IPS-18c (cell line): ENCODE data around the gene COL5A1.

Source experiments
- H3K4me3 ChIP-seq: 2 replicates; pipeline ENCODE4 v1.7.0; 2013; ENCODE audit warnings: low read depth, mild to moderate bottlenecking, low read length, moderate library complexity; ENCODE audit not compliant: insufficient read depth
- H3K9me3 ChIP-seq: one replicate; pipeline ENCODE4 v1.6.1; 2013; ENCODE audit warnings: mild to moderate bottlenecking, low read length, moderate library complexity; ENCODE audit not compliant: control insufficient read depth, insufficient read depth

Gene COL5A1

DNA sequence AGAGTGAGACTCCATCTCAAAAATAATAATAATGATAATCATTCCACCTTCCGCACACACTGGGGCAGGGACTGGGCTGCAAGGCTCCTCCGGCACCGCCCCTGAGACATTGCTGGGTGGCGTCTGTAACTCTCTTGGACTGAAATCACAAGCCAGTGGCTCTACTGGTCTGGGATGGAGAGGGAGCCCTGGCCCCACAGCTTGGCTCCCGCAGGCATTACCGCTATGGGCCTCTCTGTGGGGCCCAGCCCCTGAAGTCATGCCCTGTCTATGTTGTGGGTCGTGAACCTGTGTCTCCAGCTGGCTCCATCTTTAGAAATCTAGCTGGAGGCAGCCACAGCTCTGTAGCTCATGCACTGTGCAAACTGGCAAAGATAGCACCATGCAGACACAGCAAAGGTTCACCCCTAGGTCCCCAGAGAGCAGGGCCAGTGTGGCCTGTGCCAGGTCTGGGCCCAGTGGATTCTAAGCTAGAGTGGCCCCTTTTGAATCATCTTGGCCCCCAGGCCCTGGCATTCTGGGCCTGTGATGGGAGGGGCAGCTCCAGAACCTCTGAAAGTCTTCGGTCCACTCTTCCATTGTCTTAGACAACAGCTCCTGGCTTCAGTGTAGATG lies 36.1 kb upstream of the COL5A1 start:
- H3K9me3 ChIP-seq = no peaks in the 10 kb centered on the region
- no peak overlapping the region for H3K4me3 ChIP-seq

DNA sequence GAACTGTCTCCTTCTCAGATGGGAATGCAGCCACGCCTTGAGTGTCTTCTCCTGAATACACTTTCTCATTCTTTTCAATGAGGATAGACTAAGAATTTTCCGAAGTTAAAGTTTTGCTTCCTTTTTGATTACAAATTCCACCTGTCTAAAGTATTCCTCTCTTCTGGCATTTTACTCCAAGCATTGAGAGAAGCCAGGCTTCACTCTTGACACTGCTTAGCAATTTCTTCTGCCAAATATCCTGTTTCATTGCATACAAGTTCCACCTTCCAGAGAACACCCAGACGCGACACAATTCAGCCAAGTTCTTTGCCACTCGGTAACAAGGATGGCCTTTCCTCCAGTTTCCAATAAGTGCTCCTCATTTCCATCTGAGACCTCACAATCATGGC lies 35.6 kb upstream of the COL5A1 start:
- Histone ChIP-seq H3K4me3 (no peak overlapping the region), H3K9me3 (no peaks in the 10 kb centered on the region)

DNA sequence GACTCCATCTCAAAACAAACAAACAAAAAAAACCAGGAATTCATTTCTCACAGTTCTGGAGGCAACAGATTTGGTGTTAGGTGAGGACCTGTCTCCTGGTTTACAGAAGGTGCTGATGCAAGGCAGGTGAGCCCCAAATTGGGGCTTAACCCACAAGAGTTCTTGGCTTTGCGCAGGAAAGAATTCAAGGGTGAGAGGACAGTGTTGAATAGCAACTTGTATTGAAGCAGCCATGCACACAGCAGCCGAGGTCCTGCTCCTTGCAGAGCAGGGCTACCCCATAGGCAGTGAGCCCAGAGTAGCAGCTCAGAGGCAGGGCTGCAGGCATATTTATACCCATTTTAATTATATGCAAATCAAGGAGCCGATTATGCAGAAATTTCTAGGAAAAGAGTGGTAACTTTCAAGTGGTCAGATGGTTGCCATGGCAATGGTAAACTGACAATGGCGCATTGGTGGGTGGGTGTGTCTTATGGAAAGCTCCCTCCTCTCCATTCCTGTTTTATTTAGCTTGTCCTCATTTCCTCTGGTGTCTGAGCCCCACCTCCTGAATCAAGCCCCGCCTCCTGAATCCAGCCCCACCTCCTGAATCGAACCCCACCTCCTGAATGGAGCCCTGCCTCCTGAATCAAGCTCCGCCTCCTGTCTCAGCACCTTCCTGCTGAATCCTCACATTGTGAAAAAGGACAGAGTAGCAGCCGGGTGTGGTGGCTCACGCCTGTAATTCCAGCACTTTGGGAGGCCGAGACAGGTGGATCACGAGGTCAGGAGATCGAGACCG lies 34.5 kb upstream of the COL5A1 start:
- no peaks in the 10 kb centered on the region for H3K9me3 ChIP-seq
- H3K4me3 ChIP-seq = no peak overlapping the region

DNA sequence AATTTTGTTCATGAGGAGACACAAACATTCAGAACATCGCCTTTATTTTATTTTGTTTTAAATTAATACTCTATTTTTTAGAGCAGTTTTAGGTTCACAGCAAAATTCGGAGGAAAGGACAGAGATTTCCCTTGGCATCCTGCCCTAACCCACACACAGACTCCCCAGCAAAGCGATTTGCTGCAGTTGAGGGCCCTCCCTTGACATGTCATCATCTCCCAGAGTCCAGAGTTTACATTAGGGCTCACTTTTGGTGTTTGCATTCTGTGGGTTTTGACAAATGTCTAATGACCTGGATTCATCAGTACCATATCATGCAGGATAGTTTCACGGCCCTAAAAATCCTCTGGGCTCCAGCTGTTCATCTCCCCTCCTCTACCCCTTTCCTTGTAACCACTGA lies 33.6 kb upstream of the COL5A1 start:
- Histone ChIP-seq H3K9me3 (peaks cover 3% of the 10 kb centered on the region), H3K4me3 (no peak overlapping the region)

DNA sequence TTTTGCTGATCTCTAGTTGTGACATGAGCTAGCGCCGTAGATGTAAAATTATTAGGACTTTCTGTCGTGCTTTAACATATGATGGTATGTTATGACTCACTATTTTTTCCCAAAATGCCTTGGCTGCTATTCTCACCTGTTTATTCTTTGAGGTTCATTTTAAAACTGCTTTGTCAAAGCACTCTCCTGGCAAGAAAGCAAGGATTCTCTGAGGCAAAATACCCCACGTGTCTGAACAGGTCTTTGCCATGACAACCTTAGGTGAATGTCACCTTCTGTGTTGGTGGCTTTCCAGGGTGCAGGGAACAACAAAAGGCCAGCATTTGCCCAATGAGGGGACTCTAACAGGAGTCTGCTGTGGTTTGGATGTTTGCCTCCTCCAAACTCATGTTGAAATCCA lies 30.6 kb upstream of the COL5A1 start:
- H3K9me3 ChIP-seq = peaks cover 4% of the 10 kb centered on the region

DNA sequence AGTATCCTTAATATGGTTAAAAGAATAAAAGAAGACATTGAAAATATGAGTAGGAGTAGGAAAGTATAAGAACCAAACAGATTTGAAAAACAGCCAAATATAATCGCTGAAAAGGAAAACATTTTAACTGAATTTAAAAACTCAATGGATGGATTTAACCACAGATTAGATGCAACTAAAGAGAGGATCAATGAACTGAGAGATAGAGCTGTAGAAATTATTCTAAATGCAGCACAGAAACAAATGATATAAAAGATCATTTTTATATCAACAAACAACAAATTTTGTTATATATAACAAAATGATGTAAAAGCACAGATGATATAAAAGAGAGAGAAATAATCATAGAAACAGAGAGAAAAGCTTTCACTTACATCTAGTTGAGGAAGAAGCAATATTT lies 29.3 kb upstream of the COL5A1 start:
- H3K9me3 ChIP-seq = peaks cover 4% of the 10 kb centered on the region
- no peak overlapping the region for H3K4me3 ChIP-seq

More for the DNA sequence above, 30.6 kb upstream of the COL5A1 start:
- no peak overlapping the region for H3K4me3 ChIP-seq

DNA sequence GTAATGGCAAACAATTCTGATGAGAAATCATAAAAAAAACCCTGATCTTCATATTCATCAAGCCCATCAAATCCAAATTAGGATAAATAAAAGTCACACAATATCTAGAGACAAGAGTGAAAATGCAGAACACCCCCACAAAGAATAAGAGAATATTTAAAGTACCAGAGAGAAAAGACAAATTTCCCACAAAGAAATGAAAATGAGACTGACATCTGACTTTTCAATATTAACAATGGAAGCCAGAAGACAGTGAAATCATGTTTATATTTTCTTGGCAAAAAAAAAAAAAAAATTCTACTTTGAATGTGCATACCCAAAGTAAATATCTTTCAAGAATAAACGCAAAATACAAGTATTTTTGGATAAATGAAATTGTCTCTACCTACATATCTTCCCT lies 28.9 kb upstream of the COL5A1 start:
- H3K4me3 ChIP-seq = no peak overlapping the region
- peaks cover 4% of the 10 kb centered on the region for H3K9me3 ChIP-seq

DNA sequence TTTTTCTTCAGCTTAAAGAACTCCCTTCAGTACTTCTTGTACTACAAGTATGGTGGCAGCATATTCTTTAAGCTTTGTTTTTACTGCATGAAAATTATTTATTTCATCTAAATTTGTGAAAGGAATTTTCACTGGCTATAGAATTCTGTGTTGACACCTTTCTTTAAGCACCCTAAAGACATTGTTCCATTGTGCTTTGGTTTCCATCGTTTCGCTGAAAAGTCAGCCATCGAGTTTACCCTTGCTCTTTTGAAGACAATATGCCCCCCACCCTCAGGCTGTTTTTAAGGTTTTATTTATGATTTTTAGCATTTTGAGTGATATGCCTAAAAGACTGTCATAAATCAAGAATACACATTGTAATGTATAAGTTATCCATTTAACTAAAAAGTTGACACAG lies 27.3 kb upstream of the COL5A1 start:
- Histone ChIP-seq H3K4me3 (no peak overlapping the region), H3K9me3 (peaks cover 4% of the 10 kb centered on the region)

DNA sequence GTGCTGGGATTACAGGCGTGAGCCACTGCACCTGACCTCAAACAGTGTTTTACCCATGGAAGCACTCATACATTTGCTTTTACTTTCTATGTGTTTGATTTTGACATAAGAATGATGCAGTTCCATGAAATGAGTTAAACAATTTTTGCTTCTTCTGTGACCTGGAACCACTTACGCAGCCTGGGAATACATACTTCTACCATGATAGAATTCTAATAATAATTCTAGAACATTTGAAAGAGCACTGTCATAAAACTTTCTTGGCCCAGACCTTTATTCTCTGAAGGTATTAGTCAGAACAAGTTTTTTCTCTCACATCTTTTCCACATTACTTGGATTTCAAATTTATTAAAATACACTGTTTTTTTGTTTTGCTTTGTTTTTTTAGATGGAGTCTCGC lies 25.3 kb upstream of the COL5A1 start:
- H3K9me3 ChIP-seq = peaks cover 4% of the 10 kb centered on the region
- no peak overlapping the region for H3K4me3 ChIP-seq

DNA sequence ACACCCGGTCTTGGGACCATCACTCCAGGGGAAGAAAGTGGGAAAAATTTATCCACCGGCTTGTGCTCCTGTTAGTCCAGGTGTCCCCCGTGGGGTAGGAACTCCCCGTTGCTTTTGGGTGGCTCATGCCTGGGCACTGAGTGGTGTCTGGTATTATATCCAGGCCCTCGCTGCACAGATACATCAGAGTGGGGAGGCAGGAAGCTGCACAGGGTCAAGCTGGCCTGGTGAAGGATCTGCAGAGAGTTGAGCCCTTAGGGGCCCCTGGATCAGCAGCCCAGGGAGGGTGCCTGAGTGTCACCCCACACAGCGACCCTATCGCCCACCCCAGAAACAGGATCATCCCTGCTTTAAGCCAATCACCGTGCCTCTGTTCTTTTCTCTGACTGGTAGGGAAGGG lies 24.4 kb upstream of the COL5A1 start:
- Histone ChIP-seq H3K4me3 (no peak overlapping the region), H3K9me3 (peaks cover 4% of the 10 kb centered on the region)

DNA sequence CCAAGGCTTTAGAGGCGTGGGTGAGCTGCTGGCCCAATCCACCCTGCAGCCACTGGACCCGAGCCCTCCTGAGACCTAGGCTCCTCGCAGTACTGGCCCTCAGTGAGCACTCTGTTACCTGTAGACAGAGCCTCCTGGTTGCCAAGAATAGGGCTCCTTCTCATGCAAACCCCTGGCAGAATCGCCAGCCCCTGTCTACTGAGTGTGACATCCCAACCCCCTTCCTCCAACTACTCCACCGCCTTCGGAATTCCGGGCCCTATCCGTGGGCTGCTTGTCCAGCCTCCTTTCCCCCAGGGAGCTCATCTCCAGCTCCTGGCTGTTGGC lies 23.8 kb upstream of the COL5A1 start:
- H3K9me3 ChIP-seq = peaks cover 3% of the 10 kb centered on the region

DNA sequence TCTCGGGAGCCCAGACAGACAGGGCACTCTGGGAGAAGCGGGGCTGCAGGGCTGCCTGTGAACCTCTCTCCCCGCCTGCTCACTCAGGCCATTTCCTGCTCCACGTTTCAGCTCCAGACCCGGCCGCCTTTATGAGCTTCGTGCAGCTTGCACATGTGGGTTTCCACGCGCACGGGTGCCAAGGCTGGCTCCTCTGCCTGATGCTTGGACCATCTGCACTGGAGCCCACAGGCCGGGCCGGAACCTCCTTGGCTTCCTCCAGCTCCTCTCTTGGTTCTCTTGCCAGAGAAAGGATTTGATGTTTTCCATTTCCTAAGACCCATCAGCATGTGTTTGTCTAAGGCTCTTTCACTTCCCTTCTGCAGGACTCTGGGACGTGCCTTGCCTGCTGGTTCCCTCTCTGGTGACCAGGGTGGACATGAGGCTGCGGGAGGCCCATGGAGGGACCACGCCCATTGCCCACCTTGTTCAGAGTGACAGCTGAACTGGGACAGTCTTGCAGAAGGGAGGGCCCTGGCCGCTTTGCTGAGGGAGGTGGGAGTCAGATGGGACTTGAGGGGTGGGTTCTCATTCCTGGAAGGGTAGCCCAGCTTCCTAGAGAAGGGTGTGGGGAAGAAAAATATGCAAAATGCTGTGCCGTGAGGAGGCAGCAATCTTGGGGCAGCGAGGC lies 23.3 kb upstream of the COL5A1 start:
- Histone ChIP-seq H3K9me3 (no peaks in the 10 kb centered on the region), H3K4me3 (no peak overlapping the region)

More for the DNA sequence above, 23.8 kb upstream of the COL5A1 start:
- no peak overlapping the region for H3K4me3 ChIP-seq

DNA sequence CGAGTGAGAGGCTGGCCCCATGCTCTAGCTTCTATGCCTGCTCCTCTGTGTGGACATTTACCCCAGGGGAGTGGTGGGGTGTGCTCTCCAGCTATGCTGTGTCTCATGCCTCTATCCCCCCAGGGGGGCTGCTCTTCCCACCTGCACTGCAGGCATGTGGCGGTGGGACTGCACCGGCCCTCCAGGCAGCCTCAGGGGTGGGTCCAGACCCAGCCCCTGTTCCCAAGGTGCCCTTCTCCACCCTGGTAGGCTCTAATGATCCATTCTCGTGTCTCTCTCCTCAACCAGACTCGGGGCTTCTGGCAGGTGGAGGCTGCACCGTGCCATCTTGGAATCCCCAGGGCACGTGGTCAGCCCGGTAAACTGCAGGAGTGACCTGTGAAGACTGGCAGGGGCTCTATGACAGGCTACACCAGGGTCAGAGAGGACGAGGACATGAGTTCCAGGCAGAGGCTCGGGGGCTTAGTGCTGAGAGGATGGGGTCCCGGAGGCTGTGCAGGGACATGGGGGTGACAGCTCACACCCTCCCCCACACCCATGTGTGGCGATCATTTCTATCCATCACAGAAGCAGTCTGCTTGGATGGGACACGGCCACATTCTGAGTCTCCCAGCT lies 22.7 kb upstream of the COL5A1 start:
- no peaks in the 10 kb centered on the region for H3K9me3 ChIP-seq
- no peak overlapping the region for H3K4me3 ChIP-seq

DNA sequence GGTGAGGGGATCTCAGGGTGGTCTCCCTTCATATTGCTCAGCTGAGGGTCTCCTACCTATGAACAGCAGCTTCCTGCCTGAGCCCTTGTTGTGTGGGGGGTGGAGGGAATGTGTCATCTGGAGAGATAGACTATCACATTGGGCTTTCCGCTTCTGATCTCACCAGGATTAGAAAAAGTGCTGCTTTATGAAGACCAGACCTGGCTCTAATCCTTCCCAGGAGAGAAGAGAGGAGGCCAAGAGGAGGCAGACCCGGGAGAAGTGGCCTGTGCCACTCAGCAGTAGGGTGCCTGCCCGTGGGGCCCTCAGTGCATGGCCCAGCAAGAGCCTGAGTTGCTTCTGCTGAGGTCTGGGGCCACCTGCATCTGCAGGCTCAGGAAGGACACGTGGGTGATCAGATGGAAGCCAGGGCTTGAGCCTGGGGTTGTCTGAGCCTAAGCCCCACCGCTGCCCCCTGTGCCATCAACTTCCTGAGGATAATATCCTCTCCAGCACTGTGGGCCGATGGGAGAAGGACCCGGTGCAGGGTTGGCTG lies 22.1 kb upstream of the COL5A1 start:
- no peak overlapping the region for H3K4me3 ChIP-seq
- H3K9me3 ChIP-seq = no peaks in the 10 kb centered on the region

DNA sequence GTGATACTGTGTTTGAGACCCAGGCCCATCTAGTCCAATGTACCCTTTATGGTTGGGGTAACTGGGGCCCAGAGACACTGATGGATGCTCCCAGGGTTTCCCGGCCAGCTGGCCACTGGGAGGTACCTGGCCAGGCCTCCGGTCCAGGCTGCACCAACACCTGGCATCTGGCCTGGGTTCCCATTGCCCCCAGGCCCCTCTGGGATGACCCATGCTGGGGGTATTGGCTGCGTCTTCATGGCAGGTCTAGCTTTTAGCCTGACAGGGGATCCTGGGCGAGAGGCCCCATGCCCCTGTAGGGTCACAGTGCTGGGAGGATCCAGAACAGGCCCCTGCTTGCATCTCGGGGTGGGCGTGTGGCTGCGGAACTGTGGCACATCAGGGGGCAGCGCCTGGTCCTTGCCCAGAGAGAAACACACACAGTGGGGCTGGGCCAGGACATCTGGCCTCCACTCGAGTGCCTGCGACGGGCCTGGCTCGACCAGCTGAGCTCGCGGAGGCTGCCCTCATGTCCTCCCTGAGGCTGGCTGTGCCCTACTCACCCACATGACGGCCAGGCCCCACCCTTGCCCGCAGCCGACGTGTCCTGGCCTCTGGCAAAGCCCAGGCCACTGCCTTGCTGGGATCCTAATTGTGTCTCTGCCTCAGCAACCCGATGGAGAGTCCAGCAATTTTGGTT lies 21.5 kb upstream of the COL5A1 start:
- Histone ChIP-seq H3K9me3 (no peaks in the 10 kb centered on the region), H3K4me3 (no peak overlapping the region)

DNA sequence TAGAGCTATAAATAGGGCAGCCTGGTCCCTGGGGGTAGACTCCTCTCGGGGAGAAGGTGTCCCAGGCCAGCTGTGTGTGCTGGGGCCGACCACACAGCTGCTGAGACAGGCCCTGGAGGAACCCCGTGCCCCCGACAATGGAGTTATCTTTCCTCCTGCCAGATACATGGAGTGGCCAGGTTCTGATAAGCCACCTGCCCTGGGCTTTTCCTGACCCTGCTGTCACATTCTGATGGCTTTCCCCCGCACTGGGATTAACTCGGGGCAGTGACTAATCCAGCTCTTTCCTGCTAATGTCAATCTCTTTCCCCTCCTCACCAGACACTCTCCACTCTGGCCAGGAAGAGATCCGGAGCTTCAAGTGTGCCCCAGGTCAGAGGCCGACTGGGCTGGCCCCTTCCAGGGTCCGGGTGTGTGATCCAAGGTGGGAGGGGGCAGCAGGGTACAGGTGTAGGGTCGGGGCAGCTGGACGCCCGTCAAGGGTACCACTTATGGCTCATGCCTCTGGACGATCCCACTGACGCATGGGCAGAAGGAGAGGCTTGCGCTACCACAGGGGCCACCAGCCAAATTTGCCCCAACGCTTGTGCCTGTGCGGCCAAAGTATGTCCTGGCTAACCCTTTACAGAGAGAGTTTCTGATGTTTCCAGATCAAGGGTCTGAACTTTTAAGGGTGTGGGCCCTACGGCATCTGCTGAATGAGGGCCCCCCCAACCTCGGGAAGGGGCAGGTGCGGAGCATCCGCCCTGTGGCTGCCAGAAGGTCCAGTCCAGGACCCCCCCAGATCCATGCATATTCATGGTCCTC lies 20.6 kb upstream of the COL5A1 start:
- H3K9me3 ChIP-seq = no peaks in the 10 kb centered on the region
- no peak overlapping the region for H3K4me3 ChIP-seq
